CD4-positive, alpha-beta T cell treated with Interleukin-2 at 100 ng/mL for 4 hours (primary cell): Measurements from ENCODE around the gene TMEM92.

Source experiments
- DNase-seq: peaks from one replicate; pipeline ENCODE4 v3.0.0-alpha.2; 2020; ENCODE audit warnings: low spot score

TMEM92 gene

DNA sequence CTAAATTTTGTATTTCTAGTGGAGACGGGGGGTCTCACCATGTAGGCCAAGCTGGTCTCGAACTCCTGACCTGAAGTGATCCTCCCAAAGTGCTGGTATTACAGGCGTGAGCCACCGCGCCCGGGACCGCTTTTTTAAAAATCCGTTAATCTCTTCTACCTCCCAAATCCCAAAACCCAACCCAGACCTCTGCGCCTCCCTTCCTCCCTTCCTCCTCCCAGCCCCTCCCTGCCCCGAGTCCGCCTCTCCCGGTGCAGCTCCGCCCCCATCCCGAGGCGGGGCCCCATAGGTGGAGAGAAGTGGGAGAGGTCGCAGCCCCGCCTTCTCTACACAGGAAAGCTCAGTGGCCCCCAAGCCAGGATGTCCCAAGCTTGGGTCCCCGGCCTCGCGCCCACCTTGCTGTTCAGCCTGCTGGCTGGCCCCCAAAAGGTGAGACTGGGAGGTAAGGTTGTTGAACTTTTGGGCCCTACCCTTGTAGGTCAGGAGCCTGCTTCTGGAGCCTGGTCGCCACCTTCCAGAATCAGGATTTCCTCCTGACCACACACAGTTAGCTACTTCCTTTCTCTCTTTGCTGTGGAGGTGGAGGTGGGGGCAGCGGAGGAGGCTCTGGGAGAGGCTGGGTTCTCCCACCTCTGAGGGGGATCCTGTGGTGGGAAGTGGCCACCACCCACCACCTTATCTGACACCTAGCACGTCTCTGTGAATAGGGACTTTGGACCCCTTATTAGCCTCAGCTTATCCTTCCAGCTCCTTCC lies at the start of gene TMEM92:
Gene TMEM92 (plus strand): TSS at position 325 of the 755 bp plus-strand sequence. CDS start 36 bp downstream, at position 361.
- DNase-seq = no peak

GRCh38 chr17:50225701-50226240 lies 48.5 kb upstream of the TMEM92 start:
- no peak for DNase-seq

DNA sequence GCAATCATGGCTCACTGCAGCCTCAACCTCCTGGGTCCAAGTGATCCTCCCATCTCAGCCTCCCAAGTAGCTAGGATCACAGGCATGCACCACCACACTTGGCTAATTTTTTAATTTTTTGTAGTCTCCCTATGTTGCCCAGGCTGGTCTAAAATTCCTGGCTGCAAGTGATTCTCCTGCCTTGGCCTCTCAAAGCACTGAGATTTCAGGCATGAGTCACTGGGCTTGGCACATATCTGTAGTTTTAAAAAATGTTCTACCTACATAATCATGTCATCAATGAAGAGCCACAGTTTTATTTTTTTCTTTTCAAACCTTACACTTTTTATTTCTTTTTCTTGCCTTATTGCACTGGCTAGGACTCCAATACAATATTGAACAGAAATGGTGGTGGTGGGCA lies 39.7 kb upstream of the TMEM92 start:
- DNase-seq = no peak

- no peak for DNase-seq
Observed at GRCh38 chr17:50237901-50238300, 36.4 kb upstream of the TMEM92 start.

GRCh38 chr17:50238601-50239280 lies 35.5 kb upstream of the TMEM92 start:
- no peak for DNase-seq

GRCh38 chr17:50239937-50240336 lies 34.3 kb upstream of the TMEM92 start:
- DNase-seq = no peak

GRCh38 chr17:50240851-50241250 lies 33.4 kb upstream of the TMEM92 start:
- no peak for DNase-seq

DNA sequence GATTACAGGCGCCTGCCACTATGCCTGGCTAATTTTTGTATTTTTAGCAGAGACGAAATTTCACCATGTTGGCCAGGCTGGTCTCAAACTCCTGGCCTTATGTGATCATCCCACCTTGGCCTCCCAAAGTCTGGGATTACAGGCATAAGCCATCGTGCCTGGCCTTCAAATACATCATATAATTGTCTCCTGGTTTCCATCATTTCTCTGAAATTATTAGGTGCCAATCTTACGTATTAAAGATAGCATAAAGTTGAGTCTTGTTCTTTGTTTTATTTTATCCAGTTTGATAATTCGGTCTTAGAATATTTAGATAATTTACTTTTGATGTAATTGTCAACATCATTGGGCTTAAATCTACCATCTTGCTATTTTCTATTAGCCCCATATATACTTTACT lies 32.8 kb upstream of the TMEM92 start:
- no peak for DNase-seq

GRCh38 chr17:50244771-50245170 lies 29.5 kb upstream of the TMEM92 start:
- DNase-seq = no peak

- no peak for DNase-seq
Observed at GRCh38 chr17:50248255-50248654, 26.0 kb upstream of the TMEM92 start.

DNA sequence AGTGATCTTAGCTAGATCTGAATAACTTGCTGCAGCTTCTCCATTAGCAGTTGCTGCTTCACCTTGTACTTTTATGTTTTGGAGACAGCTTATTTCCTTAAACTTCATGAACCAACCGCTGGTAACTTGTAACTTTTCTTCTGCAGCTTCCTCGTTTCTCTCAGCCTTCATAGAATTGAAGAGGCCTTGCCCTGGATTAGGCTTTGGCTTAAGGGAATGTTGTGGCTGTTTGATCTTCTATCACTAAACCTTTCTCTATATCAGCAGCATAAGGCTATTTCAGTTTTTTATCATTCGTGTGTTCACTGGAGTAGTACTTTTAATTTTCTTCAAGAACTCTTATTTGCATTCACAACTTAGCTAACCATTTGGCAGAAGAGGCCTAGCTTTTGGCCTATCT lies 21.5 kb upstream of the TMEM92 start:
- no peak for DNase-seq

DNA sequence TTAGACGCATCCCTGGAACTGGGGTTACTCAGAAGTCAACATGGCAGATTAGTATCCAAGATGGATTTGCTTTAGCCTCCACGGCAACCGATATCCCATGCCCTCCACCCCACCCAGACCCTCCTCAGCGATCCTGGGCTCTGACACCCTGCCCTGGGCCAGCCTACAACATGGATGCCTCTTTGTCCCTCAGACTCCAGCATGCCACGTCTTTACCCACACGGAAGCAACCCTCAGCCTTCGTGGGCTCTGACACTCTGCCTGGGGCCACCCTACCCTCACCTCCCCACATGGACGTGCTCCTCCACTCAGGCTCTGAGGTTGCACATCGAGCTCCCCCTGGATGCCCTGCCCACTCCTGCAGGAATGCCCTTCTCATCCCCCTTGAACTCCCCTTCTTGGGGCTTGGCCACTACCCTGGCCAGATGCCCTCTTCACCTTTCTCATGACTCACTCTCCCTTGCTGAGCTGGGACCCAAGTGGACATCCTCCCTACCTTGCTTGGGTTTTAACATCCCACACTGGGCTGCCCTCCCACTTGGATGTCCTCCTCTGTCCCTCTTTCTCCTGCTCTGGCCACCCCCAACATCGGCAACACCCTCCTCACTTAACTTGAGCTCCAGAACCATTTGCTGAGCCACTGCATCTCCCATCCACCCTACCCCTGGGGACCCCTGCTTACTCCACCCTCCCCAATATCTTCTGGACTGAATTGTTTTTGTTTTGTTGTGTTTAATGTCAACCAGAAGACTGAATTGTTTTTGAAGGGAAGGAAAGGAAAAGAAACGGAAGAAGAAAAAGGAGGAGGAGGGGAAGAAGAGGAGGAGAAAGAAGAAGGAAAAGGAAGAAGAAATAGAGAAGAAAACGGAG lies 18.3 kb upstream of the TMEM92 start:
- no peak for DNase-seq

GRCh38 chr17:50256826-50257618 lies 17.2 kb upstream of the TMEM92 start:
- DNase-seq = no peak

DNA sequence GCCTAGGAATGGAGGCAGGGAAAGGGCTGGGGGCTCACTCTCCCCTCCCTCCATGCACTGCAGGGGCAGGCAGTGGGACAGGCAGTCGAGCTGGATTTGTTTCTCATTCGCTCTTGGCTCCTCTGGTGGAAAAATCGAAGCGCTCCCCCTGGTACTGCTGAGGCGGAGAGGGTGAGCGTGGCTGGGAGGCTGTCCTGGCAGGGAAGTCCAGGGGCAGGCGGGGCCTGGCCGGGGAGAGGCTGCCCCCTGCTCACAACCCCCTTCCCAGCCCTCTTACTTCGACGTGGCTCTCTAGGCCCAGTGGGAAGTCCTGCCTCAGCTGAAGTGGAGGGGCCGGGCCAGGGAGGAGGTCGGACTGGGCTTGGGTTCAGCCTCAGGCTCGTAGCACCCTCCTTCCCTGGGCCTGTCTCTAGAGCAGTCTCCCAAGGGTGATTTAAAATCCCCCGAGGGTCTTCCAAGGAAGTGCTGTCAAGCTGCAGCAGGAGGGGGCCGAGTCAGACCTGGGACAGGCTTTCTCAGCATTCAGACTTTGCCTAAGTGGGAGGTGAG lies 16.5 kb upstream of the TMEM92 start:
- no peak for DNase-seq

- DNase-seq = no peak
Observed at GRCh38 chr17:50258647-50259476, 15.4 kb upstream of the TMEM92 start.

GRCh38 chr17:50259477-50260324 lies 14.6 kb upstream of the TMEM92 start:
- no peak for DNase-seq

DNA sequence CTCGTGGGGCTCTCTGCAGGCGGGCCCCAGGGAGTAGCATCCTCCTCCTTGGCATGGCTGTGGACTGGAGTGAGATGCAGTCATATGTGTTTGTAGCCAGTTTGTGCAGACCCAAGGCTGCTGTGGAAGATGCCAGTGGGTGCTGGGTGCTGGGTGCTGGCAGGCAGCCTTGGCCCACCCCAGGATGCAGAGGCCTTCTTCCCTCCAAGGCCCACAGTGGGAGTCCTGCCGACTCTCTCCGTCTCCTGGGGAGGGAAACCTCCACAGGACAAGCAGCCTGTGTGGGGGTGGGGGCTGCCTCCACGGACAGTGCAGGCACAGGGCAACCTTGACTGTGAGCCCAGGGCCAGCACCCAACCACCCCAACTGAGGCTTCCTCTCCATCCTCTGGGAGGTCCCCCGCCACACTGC lies 13.8 kb upstream of the TMEM92 start:
- no peak for DNase-seq

DNA sequence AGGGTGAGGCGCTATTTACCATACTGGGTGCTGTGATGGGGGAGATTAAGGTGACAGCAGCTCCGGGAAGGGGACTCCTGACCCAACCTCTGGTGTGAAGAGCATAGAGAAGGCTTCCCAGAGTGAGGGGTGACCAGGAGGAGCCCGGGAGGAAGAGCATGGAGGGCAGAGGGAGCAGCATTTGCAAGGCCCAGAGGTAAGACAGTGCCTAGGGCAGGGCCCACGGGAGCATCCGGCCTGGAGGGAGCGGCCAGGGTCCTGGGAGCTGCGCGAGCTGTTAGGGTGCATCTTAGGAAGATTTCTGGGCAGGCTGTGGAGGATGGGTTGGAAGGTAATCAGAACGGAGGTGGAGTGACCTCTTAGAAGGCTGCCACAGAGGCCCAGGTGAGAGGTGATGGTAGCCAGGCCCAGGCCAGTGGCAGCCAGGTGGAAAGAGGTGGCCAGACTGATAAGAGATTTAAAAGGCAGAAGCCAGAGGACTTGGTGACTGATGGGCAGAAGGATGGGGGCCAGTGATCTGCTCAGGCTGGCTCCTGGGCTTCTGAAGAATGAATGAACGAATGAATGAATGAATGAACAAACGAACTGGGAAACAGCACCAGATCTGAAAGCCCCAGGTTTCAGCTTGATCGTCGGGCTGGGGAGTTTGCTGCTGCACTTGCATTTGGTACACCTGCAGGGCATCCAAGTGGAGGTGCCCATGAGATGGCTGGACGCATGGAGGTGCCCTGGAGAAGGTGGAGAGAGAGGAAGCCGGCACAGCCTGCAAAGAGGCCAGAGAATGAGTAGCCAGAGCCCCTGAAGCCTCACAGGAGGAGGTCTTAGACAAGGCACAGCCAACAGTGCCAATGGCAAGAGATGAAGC lies 13.0 kb upstream of the TMEM92 start:
- no peak for DNase-seq
